Nephron progenitor cell (in vitro differentiated cells): Measurements from ENCODE around the gene MICA.

Experiments
- DNase-seq: peaks from one replicate; pipeline ENCODE4 v3.0.0; 2021
- H3K27ac Mint-ChIP-seq: 2 replicates; pipeline ENCODE4 v1.8.0; 2021; ENCODE audit warnings: mild to moderate bottlenecking, moderate library complexity, mixed read lengths
- H3K27me3 Mint-ChIP-seq: 2 replicates; pipeline ENCODE4 v1.8.0; 2021; ENCODE audit warnings: mild to moderate bottlenecking, low read depth, mixed read lengths; ENCODE audit not compliant: poor library complexity
- H3K36me3 Mint-ChIP-seq: 2 replicates; pipeline ENCODE4 v1.8.0; 2021; ENCODE audit warnings: low read depth, mixed read lengths
- H3K4me1 Mint-ChIP-seq: 2 replicates; pipeline ENCODE4 v1.8.0; 2021; ENCODE audit warnings: mixed read lengths
- H3K4me3 Mint-ChIP-seq: 2 replicates; pipeline ENCODE4 v1.8.0; 2021; ENCODE audit warnings: mild to moderate bottlenecking, moderate library complexity, mixed read lengths
- H3K9me3 Mint-ChIP-seq: 2 replicates; pipeline ENCODE4 v1.8.0; 2021; ENCODE audit warnings: mild to moderate bottlenecking, moderate library complexity, mixed read lengths
- CTCF ChIP-seq: fragments of 200-600 bp; sonication (generic); IDR thresholded peaks from 2 replicates; pipeline ENCODE4 v1.5.0; 2021; ENCODE audit warnings: antibody characterized with exemption

The MICA gene

GRCh38 chr6:31403283-31404060 lies at the start of gene MICA:
Gene MICA (plus strand): TSS chr6:31403595. CDS start chr6:31403633, 38 bp downstream.
- no peak for TF ChIP-seq CTCF
- peaks cover 14% of the 10 kb centered on the region for H3K9me3 Mint-ChIP-seq
- DNase-seq = peak; percentile 89
- H3K27me3 Mint-ChIP-seq = peaks cover 59% of the 10 kb centered on the region
- H3K27ac Mint-ChIP-seq = peak within 1 kb of the TSS; percentile 34
- H3K36me3 Mint-ChIP-seq = peaks cover 16% of the 10 kb centered on the region
- peaks cover 44% of the 10 kb centered on the region for H3K4me1 Mint-ChIP-seq
- peak within 1 kb of the TSS; percentile 97 for H3K4me3 Mint-ChIP-seq

- Mint-ChIP-seq H3K27me3 (peaks cover 94% of the 10 kb centered on the region), H3K4me3 (no peak overlapping the region), H3K9me3 (no peaks in the 10 kb centered on the region), H3K36me3 (no peaks in the 10 kb centered on the region), H3K4me1 (peaks cover 5% of the 10 kb centered on the region), H3K27ac (no peak overlapping the region)
- no peak for TF ChIP-seq CTCF
- no peak for DNase-seq
These were observed 49.1 kb upstream of the MICA start for GRCh38 chr6:31354158-31354863.

GRCh38 chr6:31354864-31355582 lies 48.4 kb upstream of the MICA start:
- peaks cover 5% of the 10 kb centered on the region for H3K4me1 Mint-ChIP-seq
- TF ChIP-seq CTCF = no peak
- no peak overlapping the region for H3K27ac Mint-ChIP-seq
- no peak for DNase-seq
- H3K9me3 Mint-ChIP-seq = no peaks in the 10 kb centered on the region
- H3K27me3 Mint-ChIP-seq = peaks cover 94% of the 10 kb centered on the region
- H3K4me3 Mint-ChIP-seq = no peak overlapping the region
- no peaks in the 10 kb centered on the region for H3K36me3 Mint-ChIP-seq

- no peak for DNase-seq
- Mint-ChIP-seq H3K36me3 (no peaks in the 10 kb centered on the region), H3K9me3 (peaks cover 4% of the 10 kb centered on the region), H3K27ac (no peak overlapping the region), H3K4me1 (peaks cover 5% of the 10 kb centered on the region), H3K27me3 (peaks cover 100% of the 10 kb centered on the region), H3K4me3 (peak overlapping the region; percentile 64)
- TF ChIP-seq CTCF = no peak
These were observed 47.8 kb upstream of the MICA start for GRCh38 chr6:31355583-31355948.

GRCh38 chr6:31356216-31356945 lies 47.0 kb upstream of the MICA start:
- no peak overlapping the region for H3K27ac Mint-ChIP-seq
- H3K27me3 Mint-ChIP-seq = peaks cover 100% of the 10 kb centered on the region
- no peaks in the 10 kb centered on the region for H3K36me3 Mint-ChIP-seq
- DNase-seq = peak; percentile 34
- H3K4me3 Mint-ChIP-seq = peak overlapping the region; percentile 79
- peaks cover 5% of the 10 kb centered on the region for H3K4me1 Mint-ChIP-seq
- H3K9me3 Mint-ChIP-seq = peaks cover 12% of the 10 kb centered on the region
- TF ChIP-seq CTCF = no peak
